GM13976 (cell line): ENCODE results near the gene TMCO6.
"Not testable (repeated sequence)": the region's sequence is repeated elsewhere in the genome, so short reads cannot be mapped to it uniquely, and the experiment has no call there.

ENCODE experiments used
- DNase-seq: peaks from one replicate; pipeline ENCODE4 v3.0.0; 2012; ENCODE audit warnings: low spot score
- in situ Hi-C: fragments of 300-500 bp; cut with MboI; formaldehyde crosslinking; loops from one replicate; pipeline ENCODE4 v1.12.0; 2022; ENCODE audit warnings: low sequenced_read_pairs, mixed read lengths, inconsistent platforms; ENCODE audit not compliant: unreplicated experiment
- TF ChIP-seq, protein P1 (sequence below): IDR thresholded peaks from 2 replicates; pipeline ENCODE4 v1.5.1; 2012; ENCODE audit warnings: borderline replicate concordance, mild to moderate bottlenecking; ENCODE audit not compliant: insufficient read depth; ENCODE audit errors: extremely low read depth, missing control alignments, control extremely low read depth

TMCO6 gene

DNA sequence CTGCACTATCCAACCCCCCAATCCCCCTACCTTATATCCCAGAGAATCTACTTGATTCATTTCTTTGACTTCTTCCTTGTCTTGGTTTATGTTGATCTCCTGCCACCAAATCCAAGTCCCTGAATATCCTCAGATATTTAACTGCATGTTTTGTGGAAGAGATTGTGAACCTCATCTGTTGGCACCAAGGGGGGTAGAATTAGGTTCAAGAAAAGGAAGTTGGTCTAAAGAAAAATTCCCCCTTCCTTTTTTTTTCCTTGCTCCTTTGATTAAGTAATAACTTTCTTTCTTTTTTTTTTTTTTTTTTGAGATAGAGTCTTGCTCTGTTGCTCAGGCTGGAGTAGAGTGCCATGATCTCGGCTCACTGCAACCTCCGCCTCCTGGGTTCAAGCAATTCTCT is 5.8 kb upstream of the TMCO6 start:
- in situ Hi-C loops = loop anchor here (5.0 kb wide), 1 partner anchor 266 kb away; no protein-coding TSS in a partner anchor
- no peak for DNase-seq
- TF ChIP-seq, protein P1, sequence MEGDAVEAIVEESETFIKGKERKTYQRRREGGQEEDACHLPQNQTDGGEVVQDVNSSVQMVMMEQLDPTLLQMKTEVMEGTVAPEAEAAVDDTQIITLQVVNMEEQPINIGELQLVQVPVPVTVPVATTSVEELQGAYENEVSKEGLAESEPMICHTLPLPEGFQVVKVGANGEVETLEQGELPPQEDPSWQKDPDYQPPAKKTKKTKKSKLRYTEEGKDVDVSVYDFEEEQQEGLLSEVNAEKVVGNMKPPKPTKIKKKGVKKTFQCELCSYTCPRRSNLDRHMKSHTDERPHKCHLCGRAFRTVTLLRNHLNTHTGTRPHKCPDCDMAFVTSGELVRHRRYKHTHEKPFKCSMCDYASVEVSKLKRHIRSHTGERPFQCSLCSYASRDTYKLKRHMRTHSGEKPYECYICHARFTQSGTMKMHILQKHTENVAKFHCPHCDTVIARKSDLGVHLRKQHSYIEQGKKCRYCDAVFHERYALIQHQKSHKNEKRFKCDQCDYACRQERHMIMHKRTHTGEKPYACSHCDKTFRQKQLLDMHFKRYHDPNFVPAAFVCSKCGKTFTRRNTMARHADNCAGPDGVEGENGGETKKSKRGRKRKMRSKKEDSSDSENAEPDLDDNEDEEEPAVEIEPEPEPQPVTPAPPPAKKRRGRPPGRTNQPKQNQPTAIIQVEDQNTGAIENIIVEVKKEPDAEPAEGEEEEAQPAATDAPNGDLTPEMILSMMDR = no peak

DNA sequence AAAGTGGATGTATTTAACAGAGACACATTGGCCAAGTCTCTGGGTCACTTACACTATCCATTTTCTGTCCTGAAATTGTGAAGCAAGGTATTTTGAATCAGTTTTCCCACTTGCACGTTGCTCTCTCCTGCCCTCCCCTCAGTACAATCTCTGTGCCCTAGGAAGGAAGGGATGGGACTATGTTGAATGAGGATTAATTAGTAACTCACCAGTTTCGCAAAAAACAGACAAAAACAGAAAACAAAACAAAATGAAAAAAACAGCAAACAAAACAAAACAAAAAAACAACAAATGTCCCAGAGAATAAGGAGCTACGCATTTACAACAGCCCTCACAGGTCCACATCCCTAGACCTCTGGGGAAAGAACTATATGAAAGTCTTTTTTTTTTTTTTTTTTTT is 5.1 kb upstream of the TMCO6 start:
- in situ Hi-C loops = loop anchor here (5.0 kb wide), 1 partner anchor 267 kb away; no protein-coding TSS in a partner anchor
- TF ChIP-seq, protein P1 = no peak
- no peak for DNase-seq

DNA sequence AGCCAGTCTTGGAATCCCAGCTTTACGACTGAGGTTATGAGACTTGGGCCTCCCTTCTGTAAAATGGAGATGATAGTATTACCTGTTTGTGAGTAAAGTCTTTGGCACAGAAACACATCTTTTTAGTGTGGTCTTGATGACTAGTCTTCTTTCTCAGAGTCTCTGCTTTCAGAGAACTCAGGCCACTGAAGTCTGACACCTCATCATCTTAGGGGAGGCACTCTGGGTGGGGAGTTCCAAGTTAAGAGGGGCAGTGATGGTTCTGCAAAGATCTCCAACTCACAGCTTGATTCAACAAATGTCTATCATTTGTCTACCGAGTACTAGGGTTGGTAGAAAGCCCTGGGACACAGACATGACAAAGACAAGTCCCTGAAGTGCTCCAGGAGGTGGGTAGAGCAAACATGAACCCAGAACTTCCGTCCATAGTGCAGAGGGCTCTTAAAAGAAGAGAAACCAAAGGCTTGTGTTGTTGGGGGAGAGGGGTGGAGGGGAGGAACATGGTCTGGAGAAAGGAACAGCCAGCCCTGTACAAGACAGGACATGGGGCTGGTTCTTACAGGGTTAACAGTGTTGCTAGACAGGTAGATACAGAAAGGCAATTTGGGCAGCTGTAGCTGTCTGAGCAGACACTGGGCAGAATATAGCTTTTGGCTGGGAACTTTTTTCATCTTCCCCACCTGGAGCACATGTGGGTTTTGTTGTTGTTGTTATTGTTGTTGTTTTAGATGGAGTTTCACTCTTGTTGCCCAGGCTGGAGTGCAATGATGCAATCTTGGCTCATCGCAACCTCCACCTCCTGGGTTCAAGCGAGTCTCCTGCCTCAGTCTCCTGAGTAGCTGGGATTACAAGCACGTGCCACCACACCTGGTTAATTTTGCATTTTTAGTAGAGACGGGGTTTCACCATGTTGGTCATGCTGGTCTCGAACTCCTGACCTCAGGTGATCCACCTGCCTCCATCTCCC is 3.7 kb upstream of the TMCO6 start:
- TF ChIP-seq, protein P1 = no peak
- no peak for DNase-seq
- in situ Hi-C loops = no loop called here

DNA sequence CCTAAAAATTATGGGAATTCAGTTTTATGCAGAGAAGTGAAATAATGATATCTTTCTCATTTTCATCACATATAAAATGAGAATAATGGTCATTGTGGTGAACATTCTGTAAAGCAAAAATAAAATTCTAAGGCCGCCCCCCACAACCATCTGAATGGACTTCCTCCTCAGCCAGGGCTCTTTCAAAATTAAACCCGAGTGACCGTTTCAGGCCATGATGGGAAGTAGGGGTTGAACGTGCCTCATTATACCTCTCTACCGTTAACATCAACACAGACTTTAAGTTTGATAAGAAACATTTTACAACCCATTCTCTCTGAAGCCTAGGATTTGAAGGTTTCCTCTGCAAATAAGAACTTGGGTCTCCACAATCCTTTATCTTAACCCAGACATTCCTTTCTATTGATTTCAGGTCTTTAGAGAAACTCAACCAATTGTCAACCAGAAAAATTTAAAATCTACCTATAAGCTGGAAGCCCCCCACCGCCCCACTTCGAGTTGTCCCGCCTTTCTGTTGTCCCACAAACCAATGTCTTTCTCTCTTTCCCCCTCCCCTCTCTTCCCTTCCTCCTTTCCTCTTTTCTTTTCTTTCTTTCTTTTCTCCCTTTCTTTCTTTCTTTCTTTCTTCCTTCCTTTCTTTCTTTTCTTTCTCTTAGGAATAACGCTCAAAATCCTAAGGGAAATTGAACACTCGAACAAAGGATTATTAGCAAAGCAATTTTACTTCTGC is 1.7 kb upstream of the TMCO6 start:
- no peak for DNase-seq
- TF ChIP-seq, protein P1 = no peak
- in situ Hi-C loops = no loop called here

DNA sequence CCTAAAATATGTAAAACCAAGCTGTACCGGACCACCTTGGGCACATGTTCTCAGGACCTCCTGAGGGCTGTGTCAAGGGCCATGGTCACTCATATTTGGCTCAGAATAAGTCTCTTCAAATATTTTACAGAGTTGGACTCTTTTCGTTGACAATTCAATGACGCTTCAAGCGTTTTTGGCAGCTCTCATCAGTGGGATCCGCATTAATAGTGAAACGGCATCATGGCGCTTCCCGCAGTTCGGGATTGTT is 428 bp upstream of the TMCO6 start:
- in situ Hi-C loops, DNase-seq: not testable (repeated sequence)

DNA sequence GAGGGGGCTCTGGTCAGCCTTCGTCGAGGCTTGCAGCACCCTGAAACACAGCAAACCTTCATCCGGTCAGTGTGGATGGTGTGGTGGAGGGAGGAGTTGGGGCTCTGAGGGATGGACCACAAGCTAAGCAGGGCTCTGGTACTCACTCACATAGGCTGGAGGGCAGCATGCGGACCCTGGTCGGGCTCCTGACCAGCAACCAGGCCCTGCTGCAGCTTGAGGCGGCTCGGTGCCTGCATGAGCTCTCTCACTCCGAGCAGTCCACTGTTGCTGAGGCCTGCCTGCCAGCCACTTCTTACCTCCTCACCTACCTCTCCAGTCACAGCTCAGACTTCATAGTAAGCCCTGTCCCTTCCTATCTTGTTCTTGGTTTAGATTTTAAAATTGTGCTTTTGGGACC is 2.5 kb downstream of the TMCO6 start:
- no peak for DNase-seq
- in situ Hi-C loops = no loop called here
- TF ChIP-seq, protein P1 = no peak

DNA sequence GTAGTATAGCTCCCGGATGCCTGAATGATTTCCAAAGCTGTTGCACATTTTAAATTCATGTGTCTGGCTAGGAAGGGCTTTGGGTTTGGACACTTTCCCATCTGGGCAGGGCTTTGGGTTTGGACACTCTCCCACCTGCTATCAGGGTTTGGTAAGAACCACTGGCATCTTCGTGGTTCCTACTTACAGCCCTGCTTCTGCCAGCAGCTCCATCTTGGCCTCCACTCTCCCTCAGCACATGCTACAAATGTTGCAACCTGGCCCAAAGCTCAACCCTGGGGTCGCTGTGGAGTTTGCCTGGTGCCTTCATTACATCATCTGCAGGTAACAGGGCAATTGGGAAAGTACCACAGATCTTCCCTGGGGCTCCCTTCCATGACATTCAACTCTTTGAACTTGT is 3.5 kb downstream of the TMCO6 start:
- TF ChIP-seq, protein P1 = no peak
- in situ Hi-C loops = no loop called here
- no peak for DNase-seq
